NK-92 (cell line): Measurements from ENCODE around the gene MPG.

Experiments
- DNase-seq: peaks from one replicate; lab custom pipeline; 2025; ENCODE audit not compliant: unreplicated experiment; lab: John Stamatoyannopoulos, UW

MPG gene

DNA sequence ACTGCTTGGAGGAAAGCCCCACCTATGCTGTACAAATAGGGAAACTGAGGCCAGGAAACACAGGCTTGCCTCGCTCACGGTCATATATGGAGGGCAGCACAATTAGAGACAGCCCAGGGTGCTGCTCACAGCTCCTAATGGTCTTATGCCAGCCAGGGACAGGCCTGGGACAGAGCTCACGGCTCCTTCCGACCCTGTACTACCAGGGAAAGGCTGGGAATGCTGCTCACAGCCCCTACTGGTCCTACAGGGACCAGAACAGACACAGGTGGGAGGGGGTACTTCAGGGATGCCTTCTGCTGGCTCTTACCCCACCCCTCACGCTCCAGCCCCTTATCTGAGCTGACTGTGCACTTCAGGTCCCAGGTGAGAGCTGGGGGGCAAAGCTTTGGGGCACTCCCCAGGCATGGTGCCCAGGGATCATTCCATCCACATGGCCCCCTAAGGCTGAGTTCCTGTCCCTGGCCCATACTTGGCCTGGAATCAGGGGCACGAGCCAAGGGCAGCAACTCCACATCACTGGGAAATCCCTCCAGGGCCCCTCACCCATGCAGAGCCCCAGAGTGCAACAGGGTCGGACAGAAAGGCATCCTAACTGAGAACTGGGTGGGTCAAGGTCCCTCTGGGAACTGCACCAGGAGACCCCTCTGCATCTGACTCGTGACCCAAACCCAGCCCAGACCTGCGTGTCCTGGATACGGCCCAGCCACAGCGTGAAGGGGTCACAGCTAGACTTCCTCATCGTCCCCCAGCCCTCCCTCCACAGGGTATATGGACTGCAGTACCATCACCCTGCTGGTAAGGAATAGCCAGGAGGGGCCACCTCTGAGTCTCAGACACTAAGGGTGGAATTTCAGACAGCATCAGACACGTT is 11.5 kb upstream of the MPG start:
- no peak for DNase-seq

DNA sequence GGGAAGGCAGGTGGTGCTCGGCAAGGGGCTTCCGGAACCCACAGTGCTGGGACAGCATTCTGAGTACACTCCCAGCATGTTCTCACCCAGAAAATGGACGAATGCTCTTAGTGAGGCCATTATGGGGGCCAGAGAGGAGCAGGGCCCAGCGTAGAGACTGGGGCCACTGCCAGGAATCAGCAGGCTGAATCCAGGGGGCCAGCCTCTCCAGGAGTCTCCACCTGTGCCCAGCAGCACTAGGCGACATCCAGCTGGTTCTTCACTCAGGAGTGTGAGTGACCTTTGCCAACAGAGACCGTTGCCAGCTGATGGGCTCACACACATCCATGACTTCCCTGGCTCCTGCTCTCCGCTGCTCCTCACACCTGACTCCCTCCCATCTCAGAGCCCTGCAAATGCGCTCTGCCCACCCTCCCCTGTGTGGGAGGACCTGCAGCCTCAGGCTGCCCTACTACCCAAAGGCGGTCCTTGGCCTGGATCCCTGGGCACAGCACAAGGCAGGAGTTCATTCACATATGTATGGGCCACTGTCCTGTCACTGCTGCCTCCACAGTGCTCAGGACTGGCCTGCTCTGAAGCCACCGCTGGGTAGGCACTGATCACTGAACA is 10.7 kb upstream of the MPG start:
- no peak for DNase-seq

DNA sequence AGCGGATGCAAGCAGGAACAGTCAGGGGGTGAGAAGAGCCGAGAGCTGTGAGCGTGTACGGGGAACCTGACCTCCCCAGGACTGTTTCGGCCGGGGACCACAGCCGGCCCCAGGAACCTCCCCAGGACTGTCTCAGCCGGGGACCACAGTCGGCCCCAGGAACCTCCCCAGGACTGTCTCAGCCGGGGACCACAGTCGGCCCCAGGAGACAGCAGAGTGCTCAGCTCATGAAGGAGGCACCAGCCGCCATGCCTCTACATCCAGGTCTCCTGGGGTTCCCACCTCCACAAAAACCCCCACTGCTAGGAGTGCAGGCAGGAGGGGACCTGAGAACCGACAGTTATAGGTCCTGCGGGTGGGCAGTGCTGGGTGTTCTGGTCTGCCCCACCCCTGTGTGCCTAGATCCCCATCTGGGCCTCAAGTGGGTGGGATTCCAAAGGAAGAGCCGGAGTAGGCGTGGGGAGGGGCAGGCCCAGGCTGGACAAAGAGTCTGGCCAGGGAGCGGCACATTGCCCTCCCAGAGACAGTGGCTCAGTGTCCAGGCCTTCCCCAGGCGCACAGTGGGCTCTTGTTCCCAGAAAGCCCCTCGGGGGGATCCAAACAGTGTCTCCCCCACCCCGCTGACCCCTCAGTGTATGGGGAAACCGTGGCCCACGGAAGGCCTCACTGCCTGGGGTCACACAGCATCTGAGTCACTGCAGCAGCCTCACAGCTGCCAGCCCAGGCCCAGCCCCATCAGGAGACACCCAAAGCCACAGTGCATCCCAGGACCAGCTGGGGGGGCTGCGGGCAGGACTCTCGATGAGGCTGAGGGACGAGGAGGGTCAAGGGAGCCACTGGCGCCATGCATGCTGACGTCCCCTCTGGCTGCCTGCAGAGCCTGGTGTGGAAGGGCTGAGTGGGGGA is 9.9 kb upstream of the MPG start:
- no peak for DNase-seq

DNA sequence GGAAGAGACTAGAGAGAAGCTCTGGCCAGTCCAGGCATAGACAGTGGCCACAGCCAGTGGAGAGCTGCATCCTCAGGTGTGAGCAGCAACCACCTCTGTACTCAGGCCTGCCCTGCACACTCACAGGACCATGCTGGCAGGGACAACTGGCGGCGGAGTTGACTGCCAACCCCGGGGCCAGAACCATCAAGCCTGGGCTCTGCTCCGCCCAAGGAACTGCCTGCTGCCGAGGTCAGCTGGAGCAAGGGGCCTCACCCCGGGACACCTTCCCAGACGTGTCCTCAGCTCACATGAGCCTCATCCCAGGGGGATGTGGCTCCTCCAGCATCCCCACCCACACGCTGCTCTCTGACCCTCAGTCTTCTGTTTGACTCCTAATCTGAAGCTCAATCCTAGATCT is 8.8 kb upstream of the MPG start:
- DNase-seq = no peak

DNA sequence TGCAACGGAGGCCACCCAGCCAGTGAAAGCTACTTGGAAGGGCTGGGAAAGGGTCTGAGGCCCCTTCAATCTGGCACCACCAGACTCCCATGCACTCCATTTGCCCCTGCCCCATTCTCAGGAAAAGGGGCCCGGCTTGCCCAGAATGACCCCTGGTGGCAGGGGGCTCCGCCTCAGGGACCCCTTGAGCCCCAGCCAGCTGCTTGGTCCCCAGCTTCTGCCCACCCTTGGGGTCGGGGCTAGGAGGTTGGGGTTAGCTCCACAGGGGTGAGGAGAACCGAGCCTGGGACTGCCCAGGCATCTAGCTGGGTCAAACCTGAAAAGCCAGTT is 6.8 kb upstream of the MPG start:
- no peak for DNase-seq

DNA sequence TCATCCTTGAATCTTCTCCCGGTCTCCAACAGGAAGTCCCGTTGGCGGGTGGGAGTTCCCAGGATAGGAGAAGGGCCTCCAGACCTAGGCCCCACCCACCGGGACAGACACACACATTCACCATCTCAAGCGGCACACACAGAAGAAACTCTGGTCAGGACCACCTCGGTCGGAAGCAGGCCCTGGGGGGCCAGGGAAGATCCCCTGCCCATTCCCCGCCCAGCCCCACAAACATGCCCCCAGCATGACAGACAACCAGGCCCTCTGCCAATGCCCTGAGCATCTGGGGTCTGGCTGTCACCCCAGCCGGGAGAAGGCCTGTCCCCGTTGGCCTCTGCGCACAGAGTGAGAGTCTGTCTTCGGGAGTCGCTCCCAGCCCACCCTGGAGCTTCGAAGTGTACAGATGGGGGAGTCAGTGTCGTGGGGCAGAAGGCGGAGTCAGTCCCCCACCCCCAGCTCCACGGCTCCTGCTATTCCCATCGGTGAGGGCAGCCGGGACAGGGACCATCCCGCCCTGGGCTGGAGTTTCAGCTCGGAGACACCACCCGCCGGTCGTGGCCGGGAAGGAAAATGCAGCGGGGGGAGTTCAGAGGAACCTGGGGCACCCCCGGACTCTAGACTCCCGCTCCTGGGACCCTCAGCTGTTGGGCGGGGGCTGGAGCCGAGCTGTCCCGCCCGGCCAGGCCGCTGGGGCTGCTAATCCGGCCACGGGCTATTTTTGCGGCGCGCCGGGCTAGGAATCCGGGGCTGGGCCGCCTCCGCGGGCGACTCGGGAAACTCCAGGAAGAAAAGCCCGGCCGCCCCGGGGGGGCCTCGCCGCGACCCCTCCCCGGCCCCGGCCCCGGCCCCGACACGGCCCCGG is 6.3 kb upstream of the MPG start:
- no peak for DNase-seq

DNA sequence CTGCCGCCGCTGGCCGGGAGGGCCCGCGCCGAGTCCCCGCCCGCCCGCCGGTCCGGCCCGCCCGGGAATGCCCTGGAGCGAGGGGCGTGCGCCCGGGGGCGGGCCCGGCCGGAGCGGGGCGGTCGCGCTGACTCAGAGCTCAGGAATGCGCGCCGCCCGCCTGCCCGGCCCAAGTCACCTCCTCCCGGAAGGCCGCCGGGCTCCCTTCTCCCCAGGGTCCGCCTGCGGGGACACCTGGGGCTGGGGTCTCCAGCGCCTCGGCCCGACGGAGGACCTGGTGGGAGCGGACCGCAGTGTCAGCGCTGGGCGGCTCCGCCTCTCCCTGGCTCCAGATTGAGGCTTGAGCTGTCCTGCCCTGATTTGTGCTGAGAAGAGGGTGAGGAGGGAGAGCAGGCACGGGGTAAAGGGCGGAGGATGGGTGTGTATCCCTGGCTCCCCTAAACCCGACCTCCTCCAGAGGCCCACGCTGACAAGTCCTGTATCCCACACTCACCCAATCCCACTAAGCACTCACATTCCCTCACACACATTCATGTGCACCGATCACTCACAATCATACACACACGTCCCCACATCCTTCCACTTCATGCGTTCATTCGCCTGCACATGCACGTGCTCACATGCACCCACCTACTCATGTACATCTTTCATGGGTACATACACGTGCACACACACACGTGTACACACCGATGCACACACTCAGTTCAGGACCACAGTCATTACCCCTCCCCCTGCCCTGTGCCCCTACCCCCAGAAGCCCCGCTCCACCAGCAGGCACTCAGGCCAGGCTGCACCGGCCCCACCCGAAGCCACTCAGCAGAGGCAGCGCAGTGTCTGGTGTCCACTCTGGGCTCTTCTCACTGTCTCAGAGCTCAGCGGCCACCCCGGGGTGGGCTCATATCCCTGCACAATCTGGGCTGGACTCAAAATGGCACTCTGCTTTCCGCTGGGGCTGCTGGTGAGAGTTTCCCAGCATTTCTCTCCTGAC is 5.2 kb upstream of the MPG start, which contains the start of gene RHBDF1:
Gene RHBDF1, minus strand, starts transcription at position 71 of the 988 bp plus-strand sequence. CDS start 7,616 bp downstream, outside the sequence.
- DNase-seq = no peak

DNA sequence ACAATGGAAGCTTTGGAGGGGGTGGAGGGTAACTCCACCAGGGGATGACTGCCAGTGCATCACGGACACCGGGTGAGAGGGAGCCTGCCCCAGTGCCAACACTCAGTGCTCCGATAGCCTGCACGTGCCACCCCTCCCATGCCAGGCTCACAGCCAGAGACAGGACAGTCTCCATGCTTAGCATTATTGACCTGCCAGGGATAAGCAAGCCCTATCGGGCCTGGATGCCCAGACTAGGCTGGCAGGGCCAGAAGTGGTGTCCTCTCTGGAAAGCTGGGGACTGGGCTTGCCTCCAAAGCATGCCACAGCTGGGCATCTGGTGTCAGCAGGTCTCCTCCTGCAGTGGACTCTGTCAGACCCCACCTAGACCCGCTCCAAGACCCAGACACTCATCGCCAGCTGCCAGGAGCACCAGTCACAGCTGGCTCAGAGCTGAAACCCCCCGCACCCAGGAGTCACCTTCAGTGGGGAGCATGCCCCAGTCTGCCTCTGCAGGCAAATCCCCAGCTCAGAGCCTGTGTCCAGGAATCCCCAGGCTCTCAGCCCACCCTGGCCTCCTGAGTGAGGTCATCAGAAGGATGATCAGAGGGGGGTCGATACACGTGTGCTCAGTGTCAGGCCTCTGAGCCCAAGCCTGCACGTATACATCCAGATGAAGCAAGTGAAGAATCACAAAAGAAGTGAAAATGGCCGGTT is 3.8 kb upstream of the MPG start:
- DNase-seq = no peak

DNA sequence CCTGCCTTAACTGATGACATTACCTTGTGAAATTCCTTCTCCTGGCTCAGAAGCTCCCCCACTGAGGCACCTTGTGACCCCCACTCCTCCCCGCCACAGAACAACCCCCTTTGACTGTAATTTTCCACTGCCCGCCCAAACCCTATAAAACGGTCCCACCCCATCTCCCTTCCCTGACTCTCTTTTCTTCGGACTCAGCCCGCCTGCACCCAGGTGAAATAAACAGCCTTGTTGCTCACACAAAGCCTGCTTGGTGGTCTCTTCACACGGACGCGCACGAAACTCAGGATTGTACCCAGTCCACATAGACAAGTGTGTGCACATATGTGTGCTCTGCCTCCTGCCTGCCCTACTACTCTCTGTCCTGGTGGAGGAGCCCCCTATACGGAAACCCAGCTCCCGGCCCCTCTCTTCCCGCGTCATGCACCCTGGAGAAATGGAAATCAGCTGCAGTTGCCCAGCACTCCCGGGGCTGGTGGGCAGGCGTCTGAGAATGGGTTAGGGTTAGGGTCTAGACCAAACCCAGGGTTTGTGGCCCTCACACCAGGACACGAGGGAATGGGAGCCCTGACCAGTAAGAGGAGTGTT is 3.2 kb upstream of the MPG start:
- DNase-seq = no peak

DNA sequence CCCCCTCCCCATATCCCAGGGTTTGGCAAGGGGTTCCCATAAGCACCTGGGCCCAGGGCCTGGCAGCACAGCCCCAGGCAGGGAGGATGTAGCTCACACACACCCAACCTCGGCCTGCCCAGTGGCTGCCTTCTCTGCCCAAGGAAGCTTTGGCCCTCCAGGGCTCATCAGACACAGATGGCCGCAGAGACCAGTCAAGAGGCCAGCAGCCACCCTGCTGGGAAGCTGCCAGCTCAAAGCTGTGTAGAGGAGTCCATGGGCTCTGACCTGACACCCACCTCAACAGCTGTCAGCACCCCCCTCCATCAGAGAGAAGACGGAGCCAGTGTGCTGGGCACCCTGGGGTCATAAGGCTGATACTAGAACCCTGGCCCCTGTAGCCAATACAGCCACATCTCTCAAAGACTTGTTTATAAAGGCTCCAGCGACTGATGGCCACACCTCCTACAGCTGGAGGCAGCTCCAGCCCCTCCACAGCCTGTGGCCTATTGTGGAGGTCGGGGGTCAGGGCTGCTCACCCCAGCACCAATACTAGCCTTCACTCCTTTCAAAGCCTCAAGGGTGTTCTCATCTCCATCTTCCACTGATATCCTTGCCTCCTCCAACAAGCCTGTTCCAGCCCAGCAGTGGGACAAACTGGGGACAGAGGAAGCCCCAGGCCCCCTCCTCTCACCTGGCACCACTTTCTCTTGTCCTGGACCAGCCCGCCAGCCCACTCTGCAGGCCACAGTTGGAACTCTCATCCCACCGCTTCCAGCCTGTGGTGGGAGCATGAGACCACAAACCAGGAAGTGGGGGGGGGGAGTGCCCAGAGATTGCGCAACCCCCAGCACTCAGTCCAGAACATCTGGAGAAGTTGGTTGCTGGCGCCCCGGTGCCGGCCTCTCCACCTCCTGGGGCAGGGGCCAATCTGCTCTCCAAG is 2.2 kb upstream of the MPG start:
- no peak for DNase-seq

DNA sequence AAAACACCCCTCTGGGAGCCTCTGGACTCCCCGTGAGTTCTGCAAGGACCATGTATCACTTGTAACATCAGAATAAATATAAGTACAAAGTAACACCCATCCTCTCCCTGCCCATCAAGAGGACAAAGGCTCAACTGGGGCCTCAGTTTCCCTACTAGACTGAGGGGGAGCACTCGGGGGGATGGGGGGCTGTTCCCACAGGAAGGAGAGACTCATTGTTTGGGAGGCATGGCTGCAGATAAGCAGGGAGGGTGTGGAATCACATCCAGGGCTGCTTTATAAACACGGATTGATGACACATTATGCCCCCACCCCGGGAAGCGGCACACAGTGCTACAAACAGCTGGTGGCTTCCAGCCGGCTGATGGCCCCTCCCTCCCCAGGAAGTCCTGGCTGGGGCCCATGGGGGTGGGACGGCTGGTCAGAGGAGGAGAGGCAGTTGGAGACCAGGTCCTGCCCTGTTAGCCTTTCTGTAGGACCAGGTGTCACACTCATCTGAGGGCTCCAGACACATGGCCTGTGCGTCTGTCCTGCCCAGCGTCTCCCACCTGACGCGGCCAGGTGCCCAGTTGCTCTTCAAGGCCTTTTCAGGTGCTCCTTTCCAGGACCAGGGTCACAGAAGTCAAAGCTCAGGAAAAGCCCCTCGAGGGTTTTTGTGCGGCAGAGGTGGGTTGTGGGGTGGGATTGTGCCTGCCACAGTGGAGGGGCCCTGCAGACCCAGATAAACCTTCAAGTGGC is 1.3 kb upstream of the MPG start:
- no peak for DNase-seq

DNA sequence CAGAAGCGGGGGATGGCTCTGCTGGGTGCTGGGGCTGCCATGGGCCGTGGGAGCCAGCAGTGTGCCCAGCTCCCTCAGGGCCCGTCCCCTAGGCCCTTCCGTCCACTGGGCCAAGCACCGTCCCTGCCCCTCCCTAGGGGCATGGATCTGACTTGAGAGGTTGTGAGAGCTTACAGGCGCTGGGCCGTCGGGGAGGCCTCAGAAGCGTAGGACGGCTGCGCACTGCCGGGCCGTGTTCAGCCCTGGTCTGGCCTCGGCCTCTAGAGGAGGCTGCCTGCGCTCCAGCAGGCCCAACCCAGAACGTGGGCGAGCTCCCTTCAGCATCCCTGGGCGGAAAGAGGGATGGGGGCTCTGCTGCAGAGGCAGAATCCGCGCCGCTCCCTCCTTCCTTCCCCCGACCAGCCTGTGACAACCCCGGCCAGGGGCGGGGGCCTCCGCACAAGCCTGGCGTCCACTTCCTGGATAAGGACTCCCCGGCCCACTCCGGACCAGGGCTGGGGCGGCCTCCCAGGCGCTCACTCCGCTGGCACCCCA is 685 bp upstream of the MPG start:
- no peak for DNase-seq

DNA sequence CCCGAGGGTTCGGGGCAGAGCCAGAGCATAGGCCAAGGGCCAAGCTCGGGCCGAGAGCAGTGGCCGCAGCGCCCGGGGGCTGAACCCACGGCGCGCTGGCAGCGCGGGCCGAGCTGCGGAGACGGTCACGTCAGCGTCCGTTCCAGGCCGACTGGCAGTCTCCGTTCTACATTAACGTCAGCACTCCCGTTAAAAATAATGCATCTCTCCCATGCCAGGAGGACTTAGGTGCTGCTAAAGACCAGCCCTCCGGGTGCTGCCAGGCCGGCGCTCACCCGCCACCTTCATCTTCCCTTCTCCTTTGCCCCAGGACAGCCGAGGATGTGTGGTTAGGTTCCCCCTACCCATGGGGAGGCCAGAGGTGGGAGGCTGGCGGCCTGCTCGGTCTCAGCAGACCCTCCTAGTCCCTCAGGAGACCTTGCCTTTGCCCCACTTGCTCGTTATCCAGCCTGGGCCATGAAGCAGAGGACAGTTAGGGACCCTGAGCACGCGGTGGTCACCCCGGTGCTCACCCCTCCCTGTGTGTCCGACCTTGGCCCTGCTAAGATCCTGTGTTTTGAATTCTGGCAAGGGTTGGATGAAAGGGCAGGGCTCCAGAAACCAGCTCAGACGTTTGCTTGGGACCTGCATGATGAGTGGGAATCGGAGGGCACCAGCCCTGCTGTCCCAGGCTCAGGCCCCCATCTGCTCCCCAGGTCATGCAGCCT is 572 bp downstream of the MPG start:
- no peak for DNase-seq

DNA sequence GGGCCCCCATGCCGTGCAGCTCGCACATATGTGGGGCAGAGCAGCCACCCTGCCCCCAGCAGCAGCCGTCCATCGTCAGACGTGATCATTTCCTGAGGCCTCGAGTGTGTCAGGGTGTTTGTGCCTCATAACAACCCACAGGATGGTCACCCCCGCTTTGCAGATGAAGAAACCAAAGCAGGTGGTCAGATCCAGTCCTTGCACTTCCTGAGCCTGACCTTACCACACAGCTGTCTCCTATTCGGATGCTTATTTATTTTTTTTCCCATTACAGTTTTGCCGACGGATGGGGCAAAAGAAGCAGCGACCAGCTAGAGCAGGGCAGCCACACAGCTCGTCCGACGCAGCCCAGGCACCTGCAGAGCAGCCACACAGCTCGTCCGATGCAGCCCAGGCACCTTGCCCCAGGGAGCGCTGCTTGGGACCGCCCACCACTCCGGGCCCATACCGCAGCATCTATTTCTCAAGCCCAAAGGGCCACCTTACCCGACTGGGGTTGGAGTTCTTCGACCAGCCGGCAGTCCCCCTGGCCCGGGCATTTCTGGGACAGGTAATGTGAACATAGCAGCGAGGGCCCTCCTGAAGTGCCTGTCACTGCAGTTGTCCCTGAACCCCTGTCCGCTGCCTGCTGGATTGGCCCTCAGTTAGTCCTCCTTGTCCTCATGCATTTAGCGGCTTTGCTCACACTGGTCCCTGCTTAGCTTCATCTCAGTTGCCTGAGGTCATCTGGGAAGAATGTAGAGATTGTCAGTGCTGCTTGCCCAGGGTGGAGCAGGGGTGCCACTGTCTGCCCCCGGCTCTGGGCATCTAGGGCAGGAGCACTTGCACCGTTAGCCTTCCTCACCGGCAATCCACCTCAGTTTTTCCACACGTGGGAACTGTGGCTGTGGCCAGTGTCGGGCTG is 1.4 kb downstream of the MPG start:
- no peak for DNase-seq

DNA sequence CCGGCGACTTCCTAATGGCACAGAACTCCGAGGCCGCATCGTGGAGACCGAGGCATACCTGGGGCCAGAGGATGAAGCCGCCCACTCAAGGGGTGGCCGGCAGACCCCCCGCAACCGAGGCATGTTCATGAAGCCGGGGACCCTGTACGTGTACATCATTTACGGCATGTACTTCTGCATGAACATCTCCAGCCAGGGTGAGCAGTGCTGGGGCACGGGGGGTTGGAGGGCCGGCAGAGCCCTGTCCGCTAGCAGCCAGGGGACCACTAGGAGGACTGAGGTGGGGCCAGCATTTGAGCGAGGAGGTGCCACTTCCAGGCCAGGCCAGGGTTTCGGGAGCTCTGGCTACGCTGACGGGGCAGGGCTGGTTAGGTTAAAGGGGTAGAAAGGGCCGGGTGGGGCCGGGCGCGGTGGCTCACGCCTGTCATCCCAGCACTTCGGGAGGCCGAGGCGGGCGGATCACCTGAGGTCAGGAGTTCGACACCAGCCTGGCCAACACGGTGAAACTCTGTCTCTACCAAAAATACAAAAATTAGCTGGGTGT is 5.1 kb downstream of the MPG start:
- no peak for DNase-seq
